ENCODE data around the gene GALK2. TPM values are rescaled to one million over a fixed set of nuclear protein-coding genes. Genes with fewer than 3 reads are reported as not detected.
"Not testable (repeated sequence)": the region's sequence is repeated elsewhere in the genome, so short reads cannot be mapped to it uniquely, and the experiment has no call there.

Gene GALK2
- total and polyA plus RNA-seq, 2 experiments from 2014 or later, result 25.3 to 31.4 TPM

DNA sequence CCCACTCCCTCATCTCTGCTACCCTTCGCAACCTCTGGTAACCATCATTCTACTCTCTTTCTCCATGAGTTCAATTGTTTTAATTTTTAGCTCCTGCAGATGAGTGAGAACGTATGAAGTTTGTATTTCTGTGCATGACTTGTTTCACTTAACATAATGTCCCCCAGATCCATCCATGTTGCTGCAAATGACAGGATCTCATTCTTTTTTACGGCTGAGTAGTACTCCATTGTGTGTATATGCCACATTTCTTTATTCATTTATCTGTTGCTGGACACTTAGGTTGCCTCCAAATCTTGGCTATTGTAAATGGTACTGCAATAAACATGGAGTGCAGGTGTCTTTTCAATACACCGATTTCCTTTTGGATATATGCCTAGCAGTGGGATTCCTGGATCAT is 12.1 kb downstream of the GALK2 start:
- H2AFZ ChIP-seq, result no peak overlapping the region
- H3K9me3 ChIP-seq (ENCODE audit: low read depth), result no peaks in the 10 kb centered on the region
- H3K4me1 ChIP-seq (ENCODE audit: insufficient read depth), result no peaks in the 10 kb centered on the region
- no peaks in the 10 kb centered on the region for H3K9me2 ChIP-seq (replicated peaks; ENCODE audit: insufficient read depth)
- no peak overlapping the region for H3K4me2 ChIP-seq
- H3K27me3 ChIP-seq, result no peaks in the 10 kb centered on the region
- TF ChIP-seq EZH2 (IDR thresholded peaks at IDR 0.05; ENCODE audit: borderline replicate concordance), result no peak
- 95% methylated on average over 4 of the region's 4 CpGs for WGBS (ENCODE audit: low lambda C conversion rate, missing lambda C conversion rate)
- H3K36me3 ChIP-seq (replicated peaks; ENCODE audit: insufficient read depth, low read depth), result no peaks in the 10 kb centered on the region
- H3K4me3 ChIP-seq, result no peak overlapping the region
- H3K27ac ChIP-seq, result no peak overlapping the region
- H4K20me1 ChIP-seq (ENCODE audit: insufficient read depth, poor library complexity, severe bottlenecking), result no peaks in the 10 kb centered on the region
- no peak for DNase-seq (ENCODE audit: low spot score)
- peaks cover 31% of the 10 kb centered on the region for H3K79me2 ChIP-seq

GRCh38 chr15:49183741-49184140 is 13.7 kb downstream of the GALK2 start:
- not testable (repeated sequence) for H3K4me2 ChIP-seq; H3K27ac ChIP-seq; DNase-seq (ENCODE audit: low spot score); H3K9me3 ChIP-seq (ENCODE audit: low read depth); H2AFZ ChIP-seq; H3K4me1 ChIP-seq (ENCODE audit: insufficient read depth); H4K20me1 ChIP-seq (ENCODE audit: insufficient read depth, poor library complexity, severe bottlenecking); H3K4me3 ChIP-seq; H3K36me3 ChIP-seq (replicated peaks; ENCODE audit: insufficient read depth, low read depth); H3K27me3 ChIP-seq; H3K9me2 ChIP-seq (replicated peaks; ENCODE audit: insufficient read depth)
- WGBS (ENCODE audit: low lambda C conversion rate, missing lambda C conversion rate), result 73% methylated on average over 3 of the region's 3 CpGs
- peaks cover 33% of the 10 kb centered on the region for H3K79me2 ChIP-seq

DNA sequence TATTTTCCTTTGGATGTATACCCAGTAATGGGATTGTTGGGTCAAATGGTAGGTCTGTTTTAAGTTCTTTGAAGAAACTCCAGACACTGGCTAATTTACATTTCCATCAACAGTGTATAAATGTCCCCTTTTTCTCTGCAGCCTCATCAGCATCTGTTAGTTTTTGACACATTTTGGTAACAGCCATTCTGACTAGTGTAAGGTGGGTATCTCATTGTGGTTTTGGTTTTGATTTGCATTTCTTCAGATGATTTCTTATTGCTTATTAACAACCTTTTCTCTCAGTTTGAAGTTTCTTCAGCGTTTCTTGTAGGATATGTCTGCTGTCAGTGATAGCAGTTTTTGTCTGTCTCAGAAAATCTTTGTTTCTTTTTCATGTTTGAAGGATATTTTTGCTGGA is 15.4 kb downstream of the GALK2 start:
- no peaks in the 10 kb centered on the region for H3K9me2 ChIP-seq (replicated peaks; ENCODE audit: insufficient read depth)
- H4K20me1 ChIP-seq (ENCODE audit: insufficient read depth, poor library complexity, severe bottlenecking), result no peaks in the 10 kb centered on the region
- DNase-seq (ENCODE audit: low spot score), result no peak
- no peak overlapping the region for H3K27ac ChIP-seq
- H3K79me2 ChIP-seq, result peaks cover 40% of the 10 kb centered on the region
- TF ChIP-seq CTCF (IDR thresholded peaks at IDR 0.05; ENCODE audit: poor library complexity) (no peak), EZH2 (IDR thresholded peaks at IDR 0.05; ENCODE audit: borderline replicate concordance) (no peak), EZH2phosphoT487 (IDR thresholded peaks at IDR 0.05; ENCODE audit: low read depth, severe bottlenecking, unreplicated experiment) (no peak)
- WGBS (ENCODE audit: low lambda C conversion rate, missing lambda C conversion rate), result 96% methylated on average over 1 of the region's 1 CpG
- no peaks in the 10 kb centered on the region for H3K27me3 ChIP-seq
- H3K4me1 ChIP-seq (ENCODE audit: insufficient read depth), result no peaks in the 10 kb centered on the region
- H2AFZ ChIP-seq, result no peak overlapping the region
- H3K4me2 ChIP-seq, result no peak overlapping the region
- H3K4me3 ChIP-seq, result no peak overlapping the region
- no peaks in the 10 kb centered on the region for H3K36me3 ChIP-seq (replicated peaks; ENCODE audit: insufficient read depth, low read depth)
- no peaks in the 10 kb centered on the region for H3K9me3 ChIP-seq (ENCODE audit: low read depth)

GRCh38 chr15:49187549-49188245 is 17.6 kb downstream of the GALK2 start:
- no peaks in the 10 kb centered on the region for H3K4me1 ChIP-seq (ENCODE audit: insufficient read depth)
- DNase-seq (ENCODE audit: low spot score), result no peak
- H3K9me2 ChIP-seq (replicated peaks; ENCODE audit: insufficient read depth), result no peaks in the 10 kb centered on the region
- H3K79me2 ChIP-seq, result peaks cover 43% of the 10 kb centered on the region
- H4K20me1 ChIP-seq (ENCODE audit: insufficient read depth, poor library complexity, severe bottlenecking), result no peaks in the 10 kb centered on the region
- H3K27ac ChIP-seq, result no peak overlapping the region
- H2AFZ ChIP-seq, result no peak overlapping the region
- 94% methylated on average over 2 of the region's 2 CpGs for WGBS (ENCODE audit: low lambda C conversion rate, missing lambda C conversion rate)
- TF ChIP-seq CTCF (IDR thresholded peaks at IDR 0.05; ENCODE audit: poor library complexity) (no peak), EZH2phosphoT487 (IDR thresholded peaks at IDR 0.05; ENCODE audit: low read depth, severe bottlenecking, unreplicated experiment) (no peak), EZH2 (IDR thresholded peaks at IDR 0.05; ENCODE audit: borderline replicate concordance) (no peak)
- H3K4me2 ChIP-seq, result no peak overlapping the region
- no peaks in the 10 kb centered on the region for H3K9me3 ChIP-seq (ENCODE audit: low read depth)
- H3K36me3 ChIP-seq (replicated peaks; ENCODE audit: insufficient read depth, low read depth), result no peaks in the 10 kb centered on the region
- H3K4me3 ChIP-seq, result no peak overlapping the region
- H3K27me3 ChIP-seq, result no peaks in the 10 kb centered on the region

All from hepatocyte (in vitro differentiated cells).